GM06990 (cell line): ENCODE data around the gene RAPGEF5.
A peak's percentile ranks its signal among the peaks of the same experiment; 100 is the strongest.

Source experiments
- DNase-seq: peaks from one replicate; pipeline ENCODE4 v3.0.0-alpha.2; 2011; ENCODE audit not compliant: insufficient read length; ENCODE audit errors: extremely low read depth
- H3K27me3 ChIP-seq: replicated peaks from 2 replicates; pipeline ENCODE4 v1.6.0; 2011; ENCODE audit warnings: low read length; ENCODE audit not compliant: control insufficient read depth, insufficient read depth
- H3K36me3 ChIP-seq: 2 replicates; pipeline ENCODE4 v1.5.1; 2011; ENCODE audit warnings: low read length; ENCODE audit not compliant: control insufficient read depth, insufficient read depth
- H3K4me3 ChIP-seq: replicated peaks from 2 replicates; pipeline ENCODE4 v1.5.1; 2011; ENCODE audit warnings: low read depth, mild to moderate bottlenecking, control low read depth, low read length
- TF ChIP-seq, protein P1 (sequence below): IDR thresholded peaks from 2 replicates; pipeline ENCODE4 v1.5.1; 2011; ENCODE audit warnings: low read length, control low read depth, mild to moderate bottlenecking, inconsistent platforms; ENCODE audit not compliant: insufficient read depth, poor library complexity, severe bottlenecking

Gene RAPGEF5, protein sequence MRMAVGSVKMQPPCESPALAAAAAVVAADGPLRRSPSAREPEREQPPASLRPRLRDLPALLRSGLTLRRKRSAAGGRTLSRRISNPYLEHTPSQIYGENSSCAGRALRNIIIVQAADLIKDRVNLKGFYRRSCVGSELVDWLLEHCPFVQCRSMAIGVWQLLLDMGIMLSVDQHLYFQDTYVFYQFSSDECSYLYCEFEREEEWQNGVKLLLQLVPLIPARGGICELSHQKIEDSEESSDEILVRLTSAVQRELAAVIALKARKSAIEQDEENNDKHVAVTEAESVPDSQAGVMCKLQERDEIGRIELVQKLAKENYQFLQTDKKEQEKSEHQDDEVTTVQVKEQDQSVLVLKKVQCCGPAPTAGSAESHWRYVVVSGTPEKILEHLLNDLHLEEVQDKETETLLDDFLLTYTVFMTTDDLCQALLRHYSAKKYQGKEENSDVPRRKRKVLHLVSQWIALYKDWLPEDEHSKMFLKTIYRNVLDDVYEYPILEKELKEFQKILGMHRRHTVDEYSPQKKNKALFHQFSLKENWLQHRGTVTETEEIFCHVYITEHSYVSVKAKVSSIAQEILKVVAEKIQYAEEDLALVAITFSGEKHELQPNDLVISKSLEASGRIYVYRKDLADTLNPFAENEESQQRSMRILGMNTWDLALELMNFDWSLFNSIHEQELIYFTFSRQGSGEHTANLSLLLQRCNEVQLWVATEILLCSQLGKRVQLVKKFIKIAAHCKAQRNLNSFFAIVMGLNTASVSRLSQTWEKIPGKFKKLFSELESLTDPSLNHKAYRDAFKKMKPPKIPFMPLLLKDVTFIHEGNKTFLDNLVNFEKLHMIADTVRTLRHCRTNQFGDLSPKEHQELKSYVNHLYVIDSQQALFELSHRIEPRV

DNA sequence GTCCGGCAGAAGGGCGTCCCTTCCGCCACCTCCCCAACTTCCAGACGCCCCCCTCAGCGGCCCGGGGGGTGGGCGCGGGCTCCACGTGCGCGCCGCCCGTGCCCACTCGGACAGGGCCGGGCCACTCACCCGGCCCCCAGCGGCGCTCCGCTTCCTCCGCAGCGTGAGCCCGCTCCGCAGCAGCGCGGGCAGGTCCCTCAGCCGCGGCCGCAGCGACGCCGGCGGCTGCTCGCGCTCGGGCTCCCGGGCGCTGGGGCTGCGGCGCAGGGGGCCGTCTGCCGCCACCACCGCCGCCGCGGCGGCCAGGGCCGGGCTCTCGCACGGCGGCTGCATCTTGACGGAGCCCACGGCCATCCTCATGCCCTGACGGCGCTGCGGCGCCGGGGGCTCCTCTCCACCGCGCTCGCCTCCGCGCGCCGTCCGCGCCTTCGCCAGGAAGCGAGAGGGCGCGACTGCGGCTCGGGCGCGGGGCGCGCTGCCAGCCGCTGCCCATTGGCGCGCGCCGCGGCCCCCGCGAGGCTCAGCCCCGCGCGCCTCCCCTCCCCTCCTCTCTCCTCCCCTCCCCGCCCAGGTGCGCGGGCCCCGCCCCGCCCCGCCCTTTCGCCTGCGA, at the start of gene RAPGEF5:
Gene RAPGEF5 (minus strand): TSS at position 454 of the 610 bp plus-strand sequence. CDS start 94 bp downstream, at position 360.
- TF ChIP-seq, protein P1, sequence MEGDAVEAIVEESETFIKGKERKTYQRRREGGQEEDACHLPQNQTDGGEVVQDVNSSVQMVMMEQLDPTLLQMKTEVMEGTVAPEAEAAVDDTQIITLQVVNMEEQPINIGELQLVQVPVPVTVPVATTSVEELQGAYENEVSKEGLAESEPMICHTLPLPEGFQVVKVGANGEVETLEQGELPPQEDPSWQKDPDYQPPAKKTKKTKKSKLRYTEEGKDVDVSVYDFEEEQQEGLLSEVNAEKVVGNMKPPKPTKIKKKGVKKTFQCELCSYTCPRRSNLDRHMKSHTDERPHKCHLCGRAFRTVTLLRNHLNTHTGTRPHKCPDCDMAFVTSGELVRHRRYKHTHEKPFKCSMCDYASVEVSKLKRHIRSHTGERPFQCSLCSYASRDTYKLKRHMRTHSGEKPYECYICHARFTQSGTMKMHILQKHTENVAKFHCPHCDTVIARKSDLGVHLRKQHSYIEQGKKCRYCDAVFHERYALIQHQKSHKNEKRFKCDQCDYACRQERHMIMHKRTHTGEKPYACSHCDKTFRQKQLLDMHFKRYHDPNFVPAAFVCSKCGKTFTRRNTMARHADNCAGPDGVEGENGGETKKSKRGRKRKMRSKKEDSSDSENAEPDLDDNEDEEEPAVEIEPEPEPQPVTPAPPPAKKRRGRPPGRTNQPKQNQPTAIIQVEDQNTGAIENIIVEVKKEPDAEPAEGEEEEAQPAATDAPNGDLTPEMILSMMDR = no peak
- peak; percentile 75 for DNase-seq
- H3K4me3 ChIP-seq = peak within 1 kb of the TSS; percentile 81
- H3K27me3 ChIP-seq = no peaks in the 10 kb centered on the region
- no peaks in the 10 kb centered on the region for H3K36me3 ChIP-seq

DNA sequence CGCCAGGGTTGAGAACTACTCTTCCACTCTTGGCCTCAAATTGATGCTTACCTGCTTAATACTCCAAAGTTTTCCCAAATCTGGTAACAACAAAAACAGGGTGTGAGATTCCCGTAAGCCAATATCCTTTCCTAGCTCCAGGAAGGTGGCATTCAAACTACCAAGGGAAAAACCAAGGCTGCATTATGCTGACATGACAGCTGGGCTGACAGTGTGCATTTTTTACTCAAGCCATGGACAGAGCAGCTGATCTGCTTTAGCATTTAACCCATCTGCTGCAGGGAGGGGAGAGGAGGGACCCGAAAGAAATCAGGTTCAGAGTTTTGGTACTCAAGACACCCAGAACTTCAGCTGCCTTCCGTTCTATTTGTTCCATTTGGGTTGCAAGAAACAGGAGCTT, 49.8 kb upstream of the RAPGEF5 start:
- Histone ChIP-seq H3K4me3 (no peak overlapping the region), H3K27me3 (no peaks in the 10 kb centered on the region), H3K36me3 (no peaks in the 10 kb centered on the region)
- TF ChIP-seq, protein P1 = no peak
- no peak for DNase-seq

DNA sequence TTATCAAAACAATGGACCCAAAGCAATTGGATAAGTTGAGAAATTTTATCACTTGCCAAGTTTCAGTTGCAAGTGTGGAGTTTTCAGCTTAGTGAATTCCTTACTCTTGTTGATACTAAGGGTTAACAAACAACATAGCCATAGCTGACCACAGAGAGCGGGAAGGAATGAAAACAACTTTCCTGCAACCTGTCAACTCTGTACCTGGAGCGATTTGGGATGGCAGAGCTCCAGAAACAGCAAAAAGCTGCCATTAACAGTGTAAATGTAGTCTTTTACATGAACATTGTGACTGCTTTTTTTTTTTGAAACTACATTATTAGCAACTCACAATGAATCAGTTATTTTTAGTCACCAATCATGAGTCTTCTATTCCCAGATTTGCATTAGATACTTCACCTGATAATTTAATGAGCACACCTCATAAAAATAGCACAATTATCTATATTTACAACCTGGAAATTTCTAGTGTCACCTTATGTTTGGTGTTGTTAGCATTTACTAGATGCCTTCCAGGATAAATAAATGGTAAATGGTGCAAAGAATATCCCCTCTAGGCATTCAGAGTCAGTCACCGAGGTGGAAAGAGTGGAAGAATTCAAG, 47.6 kb upstream of the RAPGEF5 start:
- no peaks in the 10 kb centered on the region for H3K27me3 ChIP-seq

DNA sequence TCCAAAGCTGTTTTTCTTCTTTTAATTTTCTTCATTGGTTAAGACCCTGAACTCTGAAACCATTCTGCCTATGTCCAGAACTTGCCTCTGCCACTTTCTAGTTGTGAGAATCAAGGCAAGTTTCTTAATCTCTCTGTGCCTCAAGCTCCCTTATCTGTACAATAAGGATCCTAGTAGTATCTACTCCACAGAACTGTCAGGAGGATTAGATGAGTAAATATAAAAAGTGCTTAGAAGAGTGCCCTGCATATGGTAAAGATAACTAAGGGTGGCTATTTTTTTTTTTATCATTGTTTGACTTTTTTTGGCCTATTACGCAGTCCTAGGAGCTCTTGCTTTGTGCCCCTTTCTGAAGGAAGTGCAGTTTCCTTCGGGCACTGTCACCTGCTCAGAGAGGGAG, 46.4 kb upstream of the RAPGEF5 start:
- H3K27me3 ChIP-seq = no peaks in the 10 kb centered on the region
- TF ChIP-seq, protein P1 = no peak
- no peak for DNase-seq
- no peak overlapping the region for H3K4me3 ChIP-seq
- no peaks in the 10 kb centered on the region for H3K36me3 ChIP-seq

More for the DNA sequence above, 47.6 kb upstream of the RAPGEF5 start:
- TF ChIP-seq, protein P1 = no peak
- Histone ChIP-seq H3K36me3 (no peaks in the 10 kb centered on the region), H3K4me3 (no peak overlapping the region)
- DNase-seq = no peak

DNA sequence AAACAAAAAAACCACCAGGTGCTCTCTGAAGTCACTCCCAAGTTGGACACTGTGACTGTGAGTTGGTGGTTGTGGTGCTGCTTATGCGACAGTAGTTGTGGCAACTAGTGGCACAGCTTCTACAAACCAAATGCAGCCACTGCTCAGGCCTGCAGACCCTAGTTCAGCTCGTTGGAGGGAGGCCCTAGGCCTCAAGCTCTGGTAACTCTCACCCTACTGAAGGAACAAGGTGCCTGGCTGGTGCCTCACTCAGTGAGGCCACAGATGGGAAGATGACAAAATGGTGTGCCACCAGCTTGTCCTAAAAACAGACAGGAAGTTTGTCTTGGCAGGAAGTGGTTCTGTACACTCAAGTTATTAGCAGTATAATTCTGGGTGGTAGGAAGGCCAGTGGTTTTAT, 45.3 kb upstream of the RAPGEF5 start:
- peak; percentile 60 for DNase-seq
- H3K27me3 ChIP-seq = no peaks in the 10 kb centered on the region
- no peak overlapping the region for H3K4me3 ChIP-seq
- H3K36me3 ChIP-seq = no peaks in the 10 kb centered on the region
- TF ChIP-seq, protein P1 = no peak
